K562 (cell line): Measurements from ENCODE around the gene C14orf180. TPM values are rescaled to one million over a fixed set of nuclear protein-coding genes. Genes with fewer than 3 reads are reported as not detected.
A peak's percentile ranks its signal among the peaks of the same experiment; 100 is the strongest.

Experiments
- BRD9 ChIP-seq: fragments of 450-650 bp; IDR thresholded peaks from 2 replicates; pipeline ENCODE4 v1.6.1; 2018; ENCODE audit warnings: low read depth; ENCODE audit not compliant: partially characterized antibody
- CXXC5 ChIP-seq: fragments of 250-450 bp; sonication (Bioruptor Pico); IDR thresholded peaks from 2 replicates; pipeline ENCODE4 v1.8.0; 2022; ENCODE audit warnings: inconsistent platforms, mild to moderate bottlenecking, moderate library complexity
- IRF2 ChIP-seq: sonication (generic); formaldehyde crosslinking; IDR thresholded peaks from 2 replicates; pipeline ENCODE4 v1.8.1; 2022; ENCODE audit warnings: mild to moderate bottlenecking, missing genetic modification reagents
- LCOR ChIP-seq: sonication (generic); formaldehyde crosslinking; IDR thresholded peaks from 2 replicates; pipeline ENCODE4 v1.8.0; 2022; ENCODE audit warnings: mild to moderate bottlenecking, missing genetic modification reagents
- MBD2 ChIP-seq: sonication (generic); IDR thresholded peaks from 2 replicates; pipeline ENCODE4 v1.6.1; 2016; ENCODE audit warnings: low read depth, borderline replicate concordance
- NBN ChIP-seq: fragments of 450-650 bp; IDR thresholded peaks from 2 replicates; pipeline ENCODE4 v1.6.1; 2016; ENCODE audit warnings: low read depth, mild to moderate bottlenecking
- NFIX ChIP-seq: fragments of 250-450 bp; sonication (Bioruptor Pico); IDR thresholded peaks from 2 replicates; pipeline ENCODE4 v1.4.0; 2020; ENCODE audit warnings: low read depth, mild to moderate bottlenecking, moderate library complexity
- NR2F6 ChIP-seq: fragments of 450-650 bp; formaldehyde crosslinking; IDR thresholded peaks from 2 replicates; pipeline ENCODE4 v1.4.0; 2020; ENCODE audit warnings: mild to moderate bottlenecking
- POLR2AphosphoS2 ChIP-seq: IDR thresholded peaks from 2 replicates; pipeline ENCODE4 v1.6.1; 2012; ENCODE audit warnings: low read length, improper control_type of control experiment
- POLR2AphosphoS5 ChIP-seq: IDR thresholded peaks from 2 replicates; pipeline ENCODE4 v1.6.1; 2011; ENCODE audit warnings: mild to moderate bottlenecking, low read depth, low read length, moderate library complexity; ENCODE audit not compliant: control insufficient read depth, insufficient read depth
- POLR2B ChIP-seq: fragments of 450-650 bp; IDR thresholded peaks from 2 replicates; pipeline ENCODE4 v1.6.1; 2018; ENCODE audit warnings: low read depth; ENCODE audit not compliant: partially characterized antibody
- POLR2H ChIP-seq: IDR thresholded peaks from 2 replicates; pipeline ENCODE4 v1.6.1; 2016; ENCODE audit warnings: missing genetic modification characterization, low read depth, mild to moderate bottlenecking, control low read depth, missing compliant biosample characterization, moderate library complexity
- RAD51 ChIP-seq: fragments of 450-650 bp; IDR thresholded peaks from 2 replicates; pipeline ENCODE4 v1.7.1; 2016; ENCODE audit warnings: low read depth, mild to moderate bottlenecking, borderline replicate concordance
- RB1 ChIP-seq: fragments of 450-650 bp; IDR thresholded peaks from 2 replicates; pipeline ENCODE4 v1.6.1; 2017; ENCODE audit warnings: low read depth, mild to moderate bottlenecking
- RBM34 ChIP-seq: fragments of 200-400 bp; formaldehyde crosslinking; IDR thresholded peaks from 2 replicates; pipeline ENCODE4 v1.6.1; 2018; ENCODE audit warnings: low read length, borderline replicate concordance; ENCODE audit not compliant: insufficient read depth
- SNAPC5 ChIP-seq: fragments of 250-450 bp; sonication (Bioruptor Pico); IDR thresholded peaks from 2 replicates; pipeline ENCODE4 v1.8.0; 2021; ENCODE audit warnings: moderate library complexity, mild to moderate bottlenecking, inconsistent platforms
- TARDBP ChIP-seq: fragments of 450-650 bp; IDR thresholded peaks from 2 replicates; pipeline ENCODE4 v1.6.1; 2016
- TEAD4 ChIP-seq, 2 experiments: sonication (generic) in 1 of 2; formaldehyde crosslinking in 1 of 2; IDR thresholded peaks; 2 replicates each; pipeline versions ENCODE4 v1.6.1 to v1.8.0; 2012 to 2022; ENCODE audit warnings: borderline replicate concordance in 1 of 2, inconsistent platforms in 1 of 2, low read length in 1 of 2, mild to moderate bottlenecking in 1 of 2, missing genetic modification reagents in 1 of 2
- TOE1 ChIP-seq, 2 experiments: fragments of 450-650 bp in 1 of 2; sonication (generic) in 1 of 2; formaldehyde crosslinking in 1 of 2; IDR thresholded peaks; 2 replicates each; pipeline versions ENCODE4 v1.7.1 to v1.8.0; 2016 to 2022; ENCODE audit warnings: borderline replicate concordance in 2 of 2, mild to moderate bottlenecking in 2 of 2, antibody characterized with exemption in 1 of 2, inconsistent platforms in 1 of 2, low read depth in 1 of 2, missing genetic modification reagents in 1 of 2, moderate library complexity in 1 of 2
- TSHZ1 ChIP-seq: fragments of 250-450 bp; sonication (Bioruptor Pico); IDR thresholded peaks from 2 replicates; pipeline ENCODE4 v1.4.0; 2020; ENCODE audit warnings: mild to moderate bottlenecking, moderate library complexity
- XRCC3 ChIP-seq: fragments of 450-650 bp; IDR thresholded peaks from 2 replicates; pipeline ENCODE4 v1.6.1; 2017; ENCODE audit warnings: mild to moderate bottlenecking, moderate library complexity
- XRCC5 ChIP-seq: fragments of 200-400 bp; formaldehyde crosslinking; IDR thresholded peaks from 2 replicates; pipeline ENCODE4 v1.6.1; 2017; ENCODE audit warnings: low read depth, mild to moderate bottlenecking, low read length
- ZBTB7A ChIP-seq: IDR thresholded peaks from 2 replicates; pipeline ENCODE4 v1.6.1; 2011; ENCODE audit warnings: low read depth, mild to moderate bottlenecking, low read length, moderate library complexity, borderline replicate concordance; ENCODE audit not compliant: control insufficient read depth
- ZBTB8A ChIP-seq: fragments of 450-650 bp; IDR thresholded peaks from 2 replicates; pipeline ENCODE4 v1.6.1; 2018; ENCODE audit warnings: mild to moderate bottlenecking, moderate library complexity; ENCODE audit not compliant: partially characterized antibody
- ZNF232 ChIP-seq: sonication (generic); formaldehyde crosslinking; IDR thresholded peaks from 2 replicates; pipeline ENCODE4 v1.8.0; 2022; ENCODE audit warnings: mild to moderate bottlenecking, missing genetic modification reagents
- ZNF77 ChIP-seq: fragments of 250-450 bp; sonication (Bioruptor Pico); IDR thresholded peaks from 2 replicates; pipeline ENCODE4 v1.5.0; 2020
- polyA plus RNA-seq, 8 experiments: library from polyadenylated mRNA; depleted of rRNA in 4 of 8; stranded (reverse) in 5 of 8; unstranded in 3 of 8; fragments of >200 nt; fragmentation: Nextera tagmentation in 2 of 8; fragmentation: Illumina TruSeq in 1 of 8; extraction: Ambion mirVana in 2 of 8; extraction: Trizol in 1 of 8; gene quantifications; 2 replicates each; pipeline versions ENCODE4 v1.2.1 to v1.2.3, GENCODE V29; 2011 to 2014; ENCODE audit warnings: inconsistent platforms in 1 of 8, missing spikeins in 1 of 8
- total RNA-seq, 7 experiments: library from RNA; depleted of rRNA in 6 of 7; stranded (reverse); fragments of >200 nt in 6 of 7; fragmentation: Illumina TruSeq in 2 of 7; extraction: Trizol in 2 of 7; gene quantifications; 2 replicates each; pipeline versions ENCODE4 v1.2.1 to v1.2.3, GENCODE V29; 2011 to 2021; ENCODE audit warnings: low replicate concordance in 1 of 7

Gene C14orf180
- total and polyA plus RNA-seq, 9 of the 15 experiments (the other 6 are each of a cell fraction or from before 2014, with no cell fraction given): not detected

- TF ChIP-seq NBN: no peak
- TF ChIP-seq RBM34: no peak
- no peak for TF ChIP-seq TOE1 (IDR thresholded peaks at IDR 0.05; ENCODE audit: borderline replicate concordance)
- no peak for TF ChIP-seq TOE1 (CRISPR knock-in tag; IDR thresholded peaks at IDR 0.05; ENCODE audit: borderline replicate concordance, low read depth)
- TF ChIP-seq NR2F6 (CRISPR knock-in tag): no peak
- no peak for TF ChIP-seq XRCC3
- TF ChIP-seq BRD9: no peak
- no peak for TF ChIP-seq MBD2
- peak; percentile 64 for TF ChIP-seq CXXC5 (CRISPR knock-in tag)
- no peak for TF ChIP-seq ZBTB8A
- TF ChIP-seq POLR2H: no peak
- TF ChIP-seq POLR2B: no peak
- 0 out of 2 replicates have a peak, but pooled peaks have one; percentile 26 for TF ChIP-seq ZNF232
- no peak for TF ChIP-seq TARDBP
- no peak for TF ChIP-seq SNAPC5 (CRISPR knock-in tag)
- no peak for TF ChIP-seq IRF2 (CRISPR knock-in tag)
- TF ChIP-seq TEAD4 (IDR thresholded peaks at IDR 0.05; ENCODE audit: low read length): no peak
- TF ChIP-seq TEAD4 (CRISPR knock-in tag; IDR thresholded peaks at IDR 0.05; ENCODE audit: borderline replicate concordance): no peak
- no peak for TF ChIP-seq TSHZ1 (CRISPR knock-in tag)
- TF ChIP-seq RB1: peak; percentile 98
- no peak for TF ChIP-seq LCOR (CRISPR knock-in tag)
- TF ChIP-seq POLR2AphosphoS5: no peak
- TF ChIP-seq RAD51: no peak
- TF ChIP-seq POLR2AphosphoS2: no peak
- no peak for TF ChIP-seq NFIX (CRISPR knock-in tag)
- TF ChIP-seq XRCC5: no peak
- TF ChIP-seq ZNF77 (CRISPR knock-in tag): no peak
- peak; percentile 14; the same call in 1 of the 2 replicates for TF ChIP-seq ZBTB7A
Measured at GRCh38 chr14:104604458-104605449, 25.2 kb downstream of the C14orf180 start, which contains the start of gene TMEM179 (continued).
